Measurements from ENCODE around the gene BET1. TPM values are rescaled to one million over a fixed set of nuclear protein-coding genes. Genes with fewer than 3 reads are reported as not detected.

BET1 gene
- total RNA-seq, 4 donors from 2014 or later: 7.0 to 11.0 (median 9.2) TPM

DNA sequence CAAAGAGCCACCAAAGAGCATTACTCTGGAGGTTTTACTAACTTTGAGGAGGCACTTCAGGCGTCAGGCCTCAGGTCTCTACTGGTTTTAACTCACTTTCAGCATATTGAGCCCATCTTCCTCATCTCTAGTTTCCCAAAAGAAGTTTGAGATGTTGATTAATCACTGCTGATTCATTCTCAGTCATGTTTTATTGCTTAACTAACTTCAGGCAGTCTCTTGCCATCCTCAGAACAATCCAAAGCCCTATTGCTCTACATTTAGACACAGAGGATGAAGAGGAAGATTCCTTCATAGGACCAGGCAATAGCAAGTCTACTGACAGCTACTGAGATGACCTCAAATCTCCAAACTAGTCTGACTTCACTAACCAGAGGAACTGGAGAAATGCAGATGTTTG, 39.1 kb upstream of the BET1 start:
- H3K9me3 ChIP-seq: no peaks in the 10 kb centered on the region
- in situ Hi-C loops (cut with MboI; ENCODE audit: low sequenced_read_pairs in 4 of 4) (no loop called here), intact Hi-C loops (cut with DNase I; ENCODE audit: low total_unique reads) (no loop called here)
- no peak overlapping the region for H3K4me3 ChIP-seq
- DNase-seq (no peak), ATAC-seq (no peak)
- H3K27ac ChIP-seq: no peak overlapping the region
- H3K27me3 ChIP-seq: no peaks in the 10 kb centered on the region
- H3K36me3 ChIP-seq: no peaks in the 10 kb centered on the region
- H3K4me1 ChIP-seq: no peaks in the 10 kb centered on the region
- TF ChIP-seq, protein P1, sequence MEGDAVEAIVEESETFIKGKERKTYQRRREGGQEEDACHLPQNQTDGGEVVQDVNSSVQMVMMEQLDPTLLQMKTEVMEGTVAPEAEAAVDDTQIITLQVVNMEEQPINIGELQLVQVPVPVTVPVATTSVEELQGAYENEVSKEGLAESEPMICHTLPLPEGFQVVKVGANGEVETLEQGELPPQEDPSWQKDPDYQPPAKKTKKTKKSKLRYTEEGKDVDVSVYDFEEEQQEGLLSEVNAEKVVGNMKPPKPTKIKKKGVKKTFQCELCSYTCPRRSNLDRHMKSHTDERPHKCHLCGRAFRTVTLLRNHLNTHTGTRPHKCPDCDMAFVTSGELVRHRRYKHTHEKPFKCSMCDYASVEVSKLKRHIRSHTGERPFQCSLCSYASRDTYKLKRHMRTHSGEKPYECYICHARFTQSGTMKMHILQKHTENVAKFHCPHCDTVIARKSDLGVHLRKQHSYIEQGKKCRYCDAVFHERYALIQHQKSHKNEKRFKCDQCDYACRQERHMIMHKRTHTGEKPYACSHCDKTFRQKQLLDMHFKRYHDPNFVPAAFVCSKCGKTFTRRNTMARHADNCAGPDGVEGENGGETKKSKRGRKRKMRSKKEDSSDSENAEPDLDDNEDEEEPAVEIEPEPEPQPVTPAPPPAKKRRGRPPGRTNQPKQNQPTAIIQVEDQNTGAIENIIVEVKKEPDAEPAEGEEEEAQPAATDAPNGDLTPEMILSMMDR (IDR thresholded peaks at IDR 0.05 in 4 of 5, conservative IDR thresholded peaks at IDR 0.05 in 1 of 5): no peak
- TF ChIP-seq POLR2A (IDR thresholded peaks at IDR 0.05): no peak

DNA sequence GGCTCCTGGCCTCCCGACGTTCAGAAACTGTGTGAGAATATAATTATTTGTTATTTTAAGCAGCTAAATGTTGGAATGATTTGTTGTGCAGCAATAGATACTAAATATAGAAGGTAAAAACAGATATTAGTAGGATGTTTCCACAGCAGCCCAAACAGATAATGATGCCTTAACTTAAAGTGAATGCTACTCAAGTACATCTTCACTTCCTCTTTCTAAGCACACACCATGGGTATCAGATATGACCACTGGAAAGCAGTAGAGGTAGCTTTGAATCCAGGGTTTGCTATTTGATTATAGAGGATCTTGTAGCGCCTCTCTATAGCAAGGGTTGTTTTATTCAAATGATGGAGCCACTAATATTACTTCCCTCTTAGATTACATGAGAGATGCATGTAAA, 38.2 kb upstream of the BET1 start:
- intact Hi-C loops (cut with DNase I; ENCODE audit: low total_unique reads) (no loop called here), in situ Hi-C loops (cut with MboI; ENCODE audit: low sequenced_read_pairs in 4 of 4) (no loop called here)
- Histone ChIP-seq H3K27ac (no peak overlapping the region), H3K4me1 (no peaks in the 10 kb centered on the region), H3K4me3 (no peak overlapping the region), H3K27me3 (no peaks in the 10 kb centered on the region), H3K36me3 (no peaks in the 10 kb centered on the region), H3K9me3 (no peaks in the 10 kb centered on the region)
- DNase-seq (no peak), ATAC-seq (no peak)
- no peak for TF ChIP-seq POLR2A (IDR thresholded peaks at IDR 0.05)
- TF ChIP-seq, protein P1 (IDR thresholded peaks at IDR 0.05 in 4 of 5, conservative IDR thresholded peaks at IDR 0.05 in 1 of 5): no peak

DNA sequence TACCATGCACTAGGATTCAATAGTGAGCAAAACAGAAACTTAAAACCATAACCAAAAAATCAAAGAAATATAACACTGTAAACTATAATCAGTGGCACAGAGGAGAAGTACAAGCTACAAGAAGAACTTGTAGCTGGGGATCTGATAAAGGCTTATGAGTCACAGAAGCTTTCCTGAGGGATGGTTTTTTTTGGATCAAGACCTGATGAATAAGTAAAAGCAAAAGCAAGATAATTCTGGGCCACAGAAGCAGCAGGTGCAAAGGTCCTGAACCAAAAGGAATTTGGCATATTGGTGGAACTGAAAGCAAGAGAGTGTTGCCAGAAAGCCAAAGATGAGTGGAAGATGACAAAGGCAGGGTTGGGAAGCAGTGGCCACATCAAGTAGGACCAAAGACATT, 37.4 kb upstream of the BET1 start:
- DNase-seq: no peak
- Histone ChIP-seq H3K27me3 (no peaks in the 10 kb centered on the region), H3K36me3 (no peaks in the 10 kb centered on the region), H3K4me3 (no peak overlapping the region), H3K4me1 (no peaks in the 10 kb centered on the region), H3K27ac (no peak overlapping the region), H3K9me3 (no peaks in the 10 kb centered on the region)
- no peak for ATAC-seq
- intact Hi-C loops (cut with DNase I; ENCODE audit: low total_unique reads) (no loop called here), in situ Hi-C loops (cut with MboI; ENCODE audit: low sequenced_read_pairs in 4 of 4) (no loop called here)
- no peak for TF ChIP-seq POLR2A (IDR thresholded peaks at IDR 0.05)
- TF ChIP-seq, protein P1 (IDR thresholded peaks at IDR 0.05 in 4 of 5, conservative IDR thresholded peaks at IDR 0.05 in 1 of 5): no peak

DNA sequence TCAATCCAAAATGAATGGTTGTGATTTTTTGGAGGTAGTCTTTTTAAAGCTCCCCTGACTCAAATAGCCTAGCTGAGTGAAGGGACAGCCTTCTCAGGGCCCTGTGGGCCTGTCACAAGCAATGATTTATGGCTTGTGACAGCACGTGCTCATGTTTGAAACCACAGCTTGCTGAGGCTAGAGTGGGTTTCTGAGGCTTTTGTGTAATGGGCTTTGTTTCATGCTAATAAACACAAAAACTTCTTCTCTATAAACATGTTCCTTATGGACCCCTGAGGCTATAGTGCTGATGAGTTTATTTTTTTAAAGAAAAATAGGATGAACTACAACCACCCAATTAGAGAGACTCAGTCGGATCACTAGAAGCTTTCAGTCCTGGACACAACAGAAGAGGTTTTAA, 36.1 kb upstream of the BET1 start:
- H3K27me3 ChIP-seq: no peaks in the 10 kb centered on the region
- intact Hi-C loops (cut with DNase I; ENCODE audit: low total_unique reads) (no loop called here), in situ Hi-C loops (cut with MboI; ENCODE audit: low sequenced_read_pairs in 4 of 4) (no loop called here)
- ATAC-seq: no peak
- no peak overlapping the region for H3K4me3 ChIP-seq
- no peaks in the 10 kb centered on the region for H3K4me1 ChIP-seq
- no peaks in the 10 kb centered on the region for H3K9me3 ChIP-seq
- H3K27ac ChIP-seq: no peak overlapping the region
- no peaks in the 10 kb centered on the region for H3K36me3 ChIP-seq
- TF ChIP-seq, protein P1 (IDR thresholded peaks at IDR 0.05 in 4 of 5, conservative IDR thresholded peaks at IDR 0.05 in 1 of 5): no peak
- TF ChIP-seq POLR2A (IDR thresholded peaks at IDR 0.05): no peak
- DNase-seq: no peak

DNA sequence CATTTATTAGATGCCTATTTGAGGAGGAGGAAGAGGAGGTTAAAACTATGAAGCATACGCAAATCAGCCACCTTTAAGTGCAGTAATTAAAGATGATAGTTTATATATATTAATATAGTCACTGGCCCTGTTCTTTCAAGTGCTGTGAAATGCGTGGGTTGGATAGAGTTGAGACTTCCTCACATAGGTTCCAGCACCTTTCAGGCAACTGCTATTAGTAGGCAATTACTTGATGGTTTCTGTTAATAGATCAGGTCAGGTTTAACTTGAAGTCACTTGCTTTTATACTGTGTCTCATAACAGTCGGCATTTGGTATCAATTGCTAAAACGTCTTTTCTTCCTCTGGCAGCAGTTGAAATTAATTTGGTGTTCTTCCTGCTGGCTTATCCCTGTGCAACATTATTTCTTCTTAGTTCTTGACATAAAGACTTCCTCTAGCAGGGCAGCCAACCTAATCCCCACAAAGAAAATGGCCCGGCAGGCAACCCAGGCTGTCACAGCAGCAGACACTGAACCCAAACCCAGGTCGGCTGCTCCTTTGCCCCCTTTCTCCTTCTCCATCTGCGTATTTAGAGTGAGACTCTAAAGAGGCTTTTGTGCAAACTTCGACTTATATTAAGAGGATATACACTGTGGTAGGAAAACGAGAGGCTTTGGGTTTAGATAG, 35.3 kb upstream of the BET1 start:
- no peaks in the 10 kb centered on the region for H3K27me3 ChIP-seq
- in situ Hi-C loops (cut with MboI; ENCODE audit: low sequenced_read_pairs in 4 of 4) (no loop called here), intact Hi-C loops (cut with DNase I; ENCODE audit: low total_unique reads) (no loop called here)
- ATAC-seq: no peak
- H3K9me3 ChIP-seq: no peaks in the 10 kb centered on the region
- H3K4me1 ChIP-seq: no peaks in the 10 kb centered on the region
- TF ChIP-seq, protein P1 (IDR thresholded peaks at IDR 0.05 in 4 of 5, conservative IDR thresholded peaks at IDR 0.05 in 1 of 5): no peak
- no peak for TF ChIP-seq POLR2A (IDR thresholded peaks at IDR 0.05)
- DNase-seq: no peak
- no peaks in the 10 kb centered on the region for H3K36me3 ChIP-seq
- H3K27ac ChIP-seq: no peak overlapping the region
- H3K4me3 ChIP-seq: no peak overlapping the region

All from gastrocnemius medialis (tissue), 4 donors.